Heart right ventricle (tissue), 16 donors: ENCODE data around the gene PELI3. TPM values are rescaled to one million over a fixed set of nuclear protein-coding genes. Genes with fewer than 3 reads are reported as not detected.

Source experiments
- ATAC-seq, 8 donors: fragments of 200-7000 bp; cut with Tn5 transposase; one replicate each; pipeline ENCODE4 v1.9.1; 2020; ENCODE audit warnings: mild to moderate bottlenecking in 8 of 8, moderate library complexity in 8 of 8, moderate number of reproducible peaks in 1 of 8
- DNase-seq, 2 donors: peaks; one replicate each; pipeline ENCODE4 v3.0.0-alpha.2; 2020
- H3K27ac ChIP-seq, 10 donors: fragments of 200-600 bp; sonication (generic) in 2 of 10; one replicate each; pipeline versions ENCODE4 v1.5.0 to v1.8.0; 2020 to 2022; ENCODE audit warnings: mild to moderate bottlenecking in 3 of 10
- H3K27me3 ChIP-seq, 7 donors: fragments of 200-600 bp; one replicate each; pipeline ENCODE4 v1.8.0; 2021 to 2022; ENCODE audit warnings: mild to moderate bottlenecking in 2 of 7
- H3K36me3 ChIP-seq, 9 donors: fragments of 200-600 bp; sonication (generic) in 1 of 9; one replicate each; pipeline versions ENCODE4 v1.5.0 to v1.8.0; 2020 to 2022; ENCODE audit warnings: mild to moderate bottlenecking in 2 of 9
- H3K4me1 ChIP-seq, 9 donors: fragments of 200-600 bp; sonication (generic) in 1 of 9; one replicate each; pipeline versions ENCODE4 v1.5.0 to v1.8.0; 2020 to 2022; ENCODE audit warnings: mild to moderate bottlenecking in 4 of 9
- H3K4me3 ChIP-seq, 10 donors: fragments of 200-600 bp; sonication (generic) in 2 of 10; one replicate each; pipeline versions ENCODE4 v1.5.0 to v1.8.0; 2020 to 2022; ENCODE audit warnings: mild to moderate bottlenecking in 7 of 10, moderate library complexity in 2 of 10
- H3K9me3 ChIP-seq, 11 donors: fragments of 200-600 bp in 10 of 11; sonication (generic) in 2 of 11; one replicate each; pipeline versions ENCODE4 v1.5.0 to v1.8.0; 2013 to 2022; ENCODE audit warnings: mild to moderate bottlenecking in 2 of 11, control low read depth in 1 of 11, moderate library complexity in 1 of 11
- WGBS, 2 donors: extraction: QIAGEN DNeasy Blood & Tissue Kit; methylation state at CpG; one replicate each; pipeline ENCODE4 v1.1.7; 2013; ENCODE audit warnings: inconsistent platforms in 1 of 2; 5-methylcytosine and 5-hydroxymethylcytosine counted together
- intact Hi-C, 10 donors: fragments of 100-400 bp; cut with DNase I; formaldehyde crosslinking; loops; one replicate each; pipeline versions ENCODE4 v1.11.1 to v1.14.2; 2022
- polyA plus RNA-seq, 2 donors: library from polyadenylated mRNA; stranded (reverse); fragments of 200-250 nt; gene quantifications; one replicate each; pipeline ENCODE4 v1.2.3, GENCODE V29; 2013
- total RNA-seq, 10 donors: library from RNA; stranded (reverse); fragmentation: NEBNext Ultra II Directional in 3 of 10; extraction: Animal tissue kit (Norgen Biotek cat#: 25700) in 3 of 10; gene quantifications; one replicate each; pipeline versions ENCODE4 v1.2.1 to v1.2.4, GENCODE V29; 2021 to 2023
- TF ChIP-seq, protein P1 (sequence below), 9 donors: fragments of 200-600 bp; sonication (generic) in 2 of 9; IDR thresholded peaks; one replicate each; pipeline versions ENCODE4 v1.5.0 to v1.8.0; 2021 to 2022; ENCODE audit warnings: antibody characterized with exemption in 9 of 9, mild to moderate bottlenecking in 5 of 9, moderate library complexity in 1 of 9
- donor health status: Arrhythmogenic right ventricular cardiomyopathy.
- donor health status: ischemic (EF 13 %, LVEDD 7.1; RV severe dilation, severe dysfunction).
- donor health status: healthy with polysubstance abuse.
- donor health status: DM: no; HTN: yes; CAD: no.
- donor health status: DM: no; HTN: no; CAD: no.
- donor health status: ischemic (EF 25% LVEDD 6.9; RV normal size, moderate dysfunction).
- donor health status: ischemic (EF 25% LVEDD 5.7; RV mildly dilated, moderate dysfunction).
- donor health status: healthy.
- donor health status: DM: yes; HTN: yes; CAD: no.
- donor health status: Ischemic cardiomyopathy.
- donor health status: ischemic (EF 35%, LVEDD 5.7; RV mildly dilated, moderate dysfunction).
- donor health status: nonischemic (EF 11% LVEDD 7.7; RV severe dilation, severe dysfunction).
- donor health status: DM: yes; HTN: yes; CAD: no.
- donor health status: PGD.
- donor health status: ischemic (EF 29% LVEDD 5.4; RV normal size, mild dysfunction).
- donor health status: nonischemic (EF 23%, LVEDD 6.1; RV moderate dilation, normal function).

Gene PELI3
- total and polyA plus RNA-seq, 12 donors, result 3.5 to 10.9 (median 6.5) TPM

DNA sequence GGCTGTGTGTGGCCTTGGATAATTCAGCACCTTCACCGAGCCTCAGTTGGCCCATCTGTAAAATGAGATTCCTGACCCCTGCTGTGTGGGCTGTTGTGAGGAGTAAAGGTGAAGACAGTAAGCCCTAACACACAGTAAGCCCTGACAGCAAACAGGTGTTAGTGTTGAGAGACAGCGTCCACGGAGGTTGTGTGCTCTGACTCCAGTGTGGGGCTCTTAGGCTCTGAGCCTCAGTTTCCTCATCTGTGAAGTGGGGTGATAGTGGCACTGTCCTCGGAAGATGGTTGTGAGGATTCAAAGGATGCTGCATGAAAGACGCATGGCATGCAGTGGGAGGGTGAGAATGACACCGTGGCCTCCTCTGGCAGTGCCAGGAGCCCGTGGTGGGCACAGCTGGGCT lies 27.8 kb downstream of the PELI3 start:
- 91 to 92% methylated on average over 7 of the region's 7 CpGs for WGBS, 2 donors
- no peaks in the 10 kb centered on the region for H3K4me1 ChIP-seq
- peaks cover 0 to 96% (median 9%) of the 10 kb centered on the region in 9 donors for H3K36me3 ChIP-seq
- no peak overlapping the region for H3K27ac ChIP-seq
- DNase-seq (no peak), ATAC-seq (no peak)
- no peaks in the 10 kb centered on the region for H3K9me3 ChIP-seq
- no peaks in the 10 kb centered on the region for H3K27me3 ChIP-seq
- TF ChIP-seq, protein P1, sequence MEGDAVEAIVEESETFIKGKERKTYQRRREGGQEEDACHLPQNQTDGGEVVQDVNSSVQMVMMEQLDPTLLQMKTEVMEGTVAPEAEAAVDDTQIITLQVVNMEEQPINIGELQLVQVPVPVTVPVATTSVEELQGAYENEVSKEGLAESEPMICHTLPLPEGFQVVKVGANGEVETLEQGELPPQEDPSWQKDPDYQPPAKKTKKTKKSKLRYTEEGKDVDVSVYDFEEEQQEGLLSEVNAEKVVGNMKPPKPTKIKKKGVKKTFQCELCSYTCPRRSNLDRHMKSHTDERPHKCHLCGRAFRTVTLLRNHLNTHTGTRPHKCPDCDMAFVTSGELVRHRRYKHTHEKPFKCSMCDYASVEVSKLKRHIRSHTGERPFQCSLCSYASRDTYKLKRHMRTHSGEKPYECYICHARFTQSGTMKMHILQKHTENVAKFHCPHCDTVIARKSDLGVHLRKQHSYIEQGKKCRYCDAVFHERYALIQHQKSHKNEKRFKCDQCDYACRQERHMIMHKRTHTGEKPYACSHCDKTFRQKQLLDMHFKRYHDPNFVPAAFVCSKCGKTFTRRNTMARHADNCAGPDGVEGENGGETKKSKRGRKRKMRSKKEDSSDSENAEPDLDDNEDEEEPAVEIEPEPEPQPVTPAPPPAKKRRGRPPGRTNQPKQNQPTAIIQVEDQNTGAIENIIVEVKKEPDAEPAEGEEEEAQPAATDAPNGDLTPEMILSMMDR (IDR thresholded peaks at IDR 0.05), result no peak
- no peak overlapping the region for H3K4me3 ChIP-seq
- intact Hi-C loops, result no loop called here

DNA sequence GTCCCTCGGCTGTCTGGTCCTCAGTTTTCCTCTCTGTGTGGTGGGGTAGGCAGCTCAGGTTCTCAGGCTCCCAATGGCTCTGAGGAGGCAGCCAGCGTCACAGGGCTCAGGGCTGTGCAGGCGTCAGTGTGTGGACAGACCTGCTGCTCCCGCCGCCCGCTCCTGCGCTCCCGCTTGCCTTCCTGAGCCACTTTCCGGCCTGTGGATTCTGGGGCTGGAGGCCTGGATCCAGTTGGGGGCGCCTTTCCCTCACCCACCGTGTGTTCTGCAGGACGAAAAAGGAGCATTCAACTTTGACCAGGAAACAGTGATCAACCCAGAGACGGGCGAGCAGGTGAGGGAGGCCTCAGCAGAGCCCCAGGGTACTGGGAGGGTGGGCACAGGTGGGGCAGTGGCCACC lies 28.2 kb downstream of the PELI3 start:
- ATAC-seq, result no peak
- Histone ChIP-seq H3K36me3 (peaks cover 0 to 96% (median 9%) of the 10 kb centered on the region in 9 donors), H3K27ac (no peak overlapping the region), H3K4me3 (no peak overlapping the region), H3K9me3 (no peaks in the 10 kb centered on the region), H3K27me3 (no peaks in the 10 kb centered on the region), H3K4me1 (no peaks in the 10 kb centered on the region)
- intact Hi-C loops, result no loop called here
- WGBS, 2 donors, result 89 to 91% methylated on average over 14 of the region's 14 CpGs
- no peak for DNase-seq
- TF ChIP-seq, protein P1 (IDR thresholded peaks at IDR 0.05), result no peak

DNA sequence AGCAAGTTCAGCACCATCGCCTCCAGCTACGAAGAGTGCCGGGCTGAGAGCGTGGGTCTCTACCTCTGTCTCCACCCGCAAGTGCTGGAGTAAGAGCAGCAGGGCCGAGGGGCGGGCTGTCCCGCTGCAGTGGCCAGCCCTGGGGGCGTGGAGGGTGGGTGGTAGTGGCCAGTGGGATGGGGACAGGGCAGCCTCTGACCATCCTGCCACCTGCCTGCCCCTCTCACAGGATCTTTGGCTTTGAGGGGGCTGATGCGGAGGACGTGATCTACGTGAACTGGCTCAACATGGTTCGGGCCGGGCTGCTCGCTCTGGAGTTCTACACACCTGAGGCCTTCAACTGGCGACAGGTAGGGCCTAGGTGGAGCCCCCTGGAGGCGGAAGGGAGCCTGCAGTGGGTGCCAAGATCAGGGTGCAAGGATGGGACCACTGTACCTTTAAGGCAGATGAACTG lies 28.7 kb downstream of the PELI3 start:
- Histone ChIP-seq H3K36me3 (peaks cover 0 to 97% (median 9%) of the 10 kb centered on the region in 9 donors), H3K27me3 (no peaks in the 10 kb centered on the region), H3K4me3 (no peak overlapping the region), H3K27ac (no peak overlapping the region), H3K9me3 (no peaks in the 10 kb centered on the region), H3K4me1 (no peaks in the 10 kb centered on the region)
- 94 to 97% methylated on average over 17 of the region's 17 CpGs for WGBS, 2 donors
- ATAC-seq, result peak in 1 of 8 donors; percentile 33
- intact Hi-C loops, result no loop called here
- TF ChIP-seq, protein P1 (IDR thresholded peaks at IDR 0.05), result no peak
- DNase-seq, result no peak

DNA sequence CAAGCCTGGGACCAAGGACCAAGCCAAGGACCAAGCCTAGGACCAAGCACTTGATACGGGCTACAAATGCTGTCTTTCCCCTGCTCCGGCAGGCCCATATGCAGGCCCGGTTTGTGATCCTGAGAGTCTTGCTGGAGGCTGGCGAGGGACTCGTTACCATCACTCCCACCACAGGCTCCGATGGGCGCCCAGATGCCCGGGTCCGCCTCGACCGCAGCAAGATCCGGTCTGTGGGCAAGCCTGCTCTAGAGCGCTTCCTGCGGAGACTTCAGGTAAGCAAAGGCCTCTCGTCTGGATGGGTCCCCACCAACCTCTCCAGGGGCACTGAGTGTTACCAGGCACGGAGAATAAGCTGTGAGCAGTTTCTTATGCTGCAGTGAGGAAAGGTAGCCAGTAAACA lies 30.5 kb downstream of the PELI3 start:
- peaks cover 0 to 95% (median 9%) of the 10 kb centered on the region in 9 donors for H3K36me3 ChIP-seq
- no peak overlapping the region for H3K27ac ChIP-seq
- H3K4me3 ChIP-seq, result no peak overlapping the region
- no peak for DNase-seq
- WGBS, 2 donors, result 95 to 98% methylated on average over 16 of the region's 16 CpGs
- no peak for ATAC-seq
- no peaks in the 10 kb centered on the region for H3K9me3 ChIP-seq
- no peaks in the 10 kb centered on the region for H3K4me1 ChIP-seq
- intact Hi-C loops, result no loop called here
- TF ChIP-seq, protein P1 (IDR thresholded peaks at IDR 0.05), result no peak
- no peaks in the 10 kb centered on the region for H3K27me3 ChIP-seq
